GM12878 (cell line): ENCODE measurements around the gene YARS1. TPM values are rescaled to one million over a fixed set of nuclear protein-coding genes. Genes with fewer than 3 reads are reported as not detected.

Source experiments
- ATAC-seq: fragments of 200-7000 bp; cut with Tn5 transposase; 3 replicates; pipeline ENCODE4 v1.9.1; 2020; ENCODE audit warnings: mild to moderate bottlenecking, moderate library complexity
- BruUV-seq: library from RNA; stranded (reverse); fragments of 400-500 nt; replicated peaks from 2 replicates; lab custom pipeline; 2021; lab: Mats Ljungman, UMichigan
- CTCF ChIA-PET: fragments of 300-600 bp; sonication (Branson Sonifier 250); formaldehyde crosslinking; extraction: SDS; loops from one replicate; lab custom pipeline; 2021; ENCODE audit warnings: inconsistent platforms; lab: Yijun Ruan, JAX
- POLR2A ChIA-PET: fragments of 350-600 bp; formaldehyde crosslinking; extraction: SDS; loops from one replicate; lab custom pipeline; 2021; ENCODE audit warnings: inconsistent platforms; lab: Charles Lee
- RAD21 ChIA-PET: fragments of 300-600 bp; sonication (Branson Sonifier 250); formaldehyde crosslinking; loops from one replicate; lab custom pipeline; 2023; ENCODE audit warnings: antibody characterized with exemption; ENCODE audit not compliant: unreplicated experiment; lab: Charles Lee
- SMC1A ChIA-PET: fragments of 300-600 bp; sonication (Branson Sonifier 250); formaldehyde crosslinking; loops from one replicate; lab custom pipeline; 2023; ENCODE audit not compliant: unreplicated experiment, uncharacterized antibody; lab: Charles Lee
- DNase-seq: peaks from one replicate; pipeline ENCODE4 v3.0.0-alpha.2; 2011; ENCODE audit warnings: low read depth, low spot score
- FAIRE-seq: peaks from 3 replicates; lab custom pipeline; 2011; peaks lifted over from hg19 to GRCh38; lab: Jason Lieb, UNC
- H2AFZ ChIP-seq: 2 replicates; pipeline ENCODE4 v1.6.0; 2011; ENCODE audit warnings: low read depth, low read length, control low read depth; ENCODE audit not compliant: control insufficient read depth
- H3K27ac ChIP-seq: 2 replicates; pipeline ENCODE4 v1.5.1; 2011; ENCODE audit warnings: control low read depth; ENCODE audit not compliant: control insufficient read depth, insufficient read depth
- H3K27me3 ChIP-seq, 2 experiments: replicated peaks in 1 of 2; 2 replicates each; pipeline versions ENCODE4 v1.6.0 to v1.6.1; 2011; ENCODE audit warnings: low read length in 1 of 2; ENCODE audit not compliant: control insufficient read depth in 2 of 2, insufficient read depth in 2 of 2
- H3K36me3 ChIP-seq, 2 experiments: 2 replicates each; pipeline ENCODE4 v1.5.1; 2011; ENCODE audit warnings: low read length in 1 of 2; ENCODE audit not compliant: control insufficient read depth in 2 of 2, insufficient read depth in 2 of 2
- H3K4me1 ChIP-seq: 2 replicates; pipeline ENCODE4 v1.6.1; 2011; ENCODE audit warnings: mild to moderate bottlenecking, low read length, moderate library complexity, mixed read lengths; ENCODE audit not compliant: control insufficient read depth, insufficient read depth
- H3K4me2 ChIP-seq: 2 replicates; pipeline ENCODE4 v1.6.0; 2011; ENCODE audit warnings: control low read depth; ENCODE audit not compliant: control insufficient read depth, insufficient read depth
- H3K4me3 ChIP-seq: fragments of 200-600 bp; sonication (generic); 2 replicates; pipeline ENCODE4 v1.5.1; 2016
- H3K79me2 ChIP-seq: 2 replicates; pipeline ENCODE4 v1.6.0; 2011; ENCODE audit warnings: low read length; ENCODE audit not compliant: control insufficient read depth, insufficient read depth
- H3K9ac ChIP-seq: 2 replicates; pipeline ENCODE4 v1.8.0; 2011; ENCODE audit warnings: low read length, control low read depth, mixed read lengths; ENCODE audit not compliant: control insufficient read depth, insufficient read depth
- H3K9me3 ChIP-seq: replicated peaks from 3 replicates; pipeline ENCODE4 v1.5.1; 2011; ENCODE audit warnings: mild to moderate bottlenecking, low read length; ENCODE audit not compliant: control insufficient read depth, insufficient read depth
- H4K20me1 ChIP-seq: 2 replicates; pipeline ENCODE4 v1.6.0; 2011; ENCODE audit not compliant: control insufficient read depth, insufficient read depth
- ATF7 ChIP-seq: fragments of 450-650 bp; IDR thresholded peaks from 2 replicates; pipeline ENCODE4 v1.6.1; 2016; ENCODE audit warnings: low read depth, mild to moderate bottlenecking
- BCL3 ChIP-seq: IDR thresholded peaks from 2 replicates; pipeline ENCODE4 v1.6.1; 2011; ENCODE audit warnings: borderline replicate concordance, low read depth, mild to moderate bottlenecking, moderate library complexity, low read length; ENCODE audit not compliant: insufficient read depth, poor library complexity, severe bottlenecking
- CEBPB ChIP-seq, 2 experiments: fragments of 150-350 bp in 1 of 2; IDR thresholded peaks; 2 replicates each; pipeline ENCODE4 v1.6.1; 2012 to 2014; ENCODE audit warnings: low read depth in 2 of 2, low read length in 2 of 2, borderline replicate concordance in 1 of 2, inconsistent platforms in 1 of 2
- CTCF ChIP-seq, 3 experiments: IDR thresholded peaks in 2 of 3; conservative IDR thresholded peaks in 1 of 3; 2 replicates each; pipeline ENCODE4 v1.5.1; 2011; ENCODE audit warnings: low read depth in 3 of 3, low read length in 3 of 3, mild to moderate bottlenecking in 3 of 3, control low read depth in 2 of 3, moderate library complexity in 2 of 3, inconsistent platforms in 1 of 3, mixed read lengths in 1 of 3; ENCODE audit not compliant: control insufficient read depth in 2 of 3, insufficient read depth in 1 of 3; ENCODE audit errors: extremely low read depth in 1 of 3
- EP300 ChIP-seq, 2 experiments: fragments of 150-350 bp in 1 of 2; IDR thresholded peaks; 2 replicates each; pipeline ENCODE4 v1.6.1; 2011 to 2012; ENCODE audit warnings: low read depth in 2 of 2, low read length in 2 of 2, borderline replicate concordance in 1 of 2, improper control_type of control experiment in 1 of 2, inconsistent platforms in 1 of 2; ENCODE audit not compliant: control insufficient read depth in 1 of 2
- KDM1A ChIP-seq: fragments of 200-600 bp; sonication (generic); IDR thresholded peaks from 2 replicates; pipeline ENCODE4 v1.6.1; 2016; ENCODE audit warnings: borderline replicate concordance
- NFIC ChIP-seq: IDR thresholded peaks from 2 replicates; pipeline ENCODE4 v1.6.1; 2012; ENCODE audit warnings: low read depth, mild to moderate bottlenecking, inconsistent platforms, low read length, moderate library complexity
- NR2C1 ChIP-seq: fragments of 450-650 bp; IDR thresholded peaks from 2 replicates; pipeline ENCODE4 v1.6.1; 2017; ENCODE audit warnings: antibody characterized with exemption, mild to moderate bottlenecking, moderate library complexity
- RB1 ChIP-seq: fragments of 450-650 bp; formaldehyde crosslinking; IDR thresholded peaks from 2 replicates; pipeline ENCODE4 v1.6.1; 2017; ENCODE audit warnings: mild to moderate bottlenecking, borderline replicate concordance
- RELB ChIP-seq: fragments of 450-650 bp; IDR thresholded peaks from 2 replicates; pipeline ENCODE4 v1.6.1; 2017; ENCODE audit warnings: low read depth, mild to moderate bottlenecking, moderate library complexity
- SP1 ChIP-seq: IDR thresholded peaks from one replicate; pipeline ENCODE4 v1.6.1; 2011; ENCODE audit warnings: low read depth, low read length
- SRF ChIP-seq, 2 experiments: IDR thresholded peaks; 2 replicates each; pipeline ENCODE4 v1.6.1; 2011; ENCODE audit warnings: low read depth in 2 of 2, low read length in 2 of 2, mild to moderate bottlenecking in 1 of 2, moderate library complexity in 1 of 2
- STAT3 ChIP-seq: IDR thresholded peaks from 2 replicates; pipeline ENCODE4 v1.6.1; 2011; ENCODE audit warnings: low read depth, low read length, improper control_type of control experiment
- TBL1XR1 ChIP-seq: IDR thresholded peaks from 2 replicates; pipeline ENCODE4 v1.6.1; 2012; ENCODE audit warnings: low read depth, low read length, improper control_type of control experiment
- USF2 ChIP-seq: IDR thresholded peaks from 2 replicates; pipeline ENCODE4 v1.6.1; 2011; ENCODE audit warnings: low read depth, low read length, improper control_type of control experiment, borderline replicate concordance
- ZNF384 ChIP-seq: IDR thresholded peaks from 2 replicates; pipeline ENCODE4 v1.6.1; 2012; ENCODE audit warnings: low read depth, mild to moderate bottlenecking, low read length, improper control_type of control experiment, borderline replicate concordance
- WGBS: methylation state at CpG from one replicate; pipeline ENCODE4 v1.1.6; 2016; ENCODE audit warnings: low lambda C conversion rate; ENCODE audit not compliant: insufficient replicate concordance, insufficient coverage; ENCODE audit errors: missing lambda C conversion rate; 5-methylcytosine and 5-hydroxymethylcytosine counted together
- in situ Hi-C: fragments of 300-500 bp; cut with MboI; formaldehyde crosslinking; loops from 9 replicates; pipeline ENCODE4 v1.14.3; 2018; ENCODE audit warnings: mixed read lengths
- intact Hi-C: fragments of 100-400 bp; cut with micrococcal nuclease; formaldehyde crosslinking; loops from one replicate; pipeline ENCODE4 v1.14.2; 2022; ENCODE audit not compliant: unreplicated experiment
- polyA plus RNA-seq, 11 experiments: library from polyadenylated mRNA; depleted of rRNA in 4 of 11; unstranded in 6 of 11; stranded (reverse) in 5 of 11; fragments of >200 nt; fragmentation: Nextera tagmentation in 4 of 11; fragmentation: Illumina TruSeq in 1 of 11; extraction: Ambion mirVana in 4 of 11; extraction: Trizol in 1 of 11; gene quantifications; 1 replicate in 1 of 11; 2 replicates in 10 of 11; pipeline versions ENCODE4 v1.2.1 to v1.2.3, GENCODE V29; 2011 to 2016; ENCODE audit warnings: inconsistent platforms in 2 of 11, missing spikeins in 2 of 11, low read depth in 1 of 11
- total RNA-seq, 4 experiments: library from RNA; depleted of rRNA in 3 of 4; stranded (reverse); fragments of >200 nt in 3 of 4; fragmentation: Illumina TruSeq in 1 of 4; extraction: Trizol in 1 of 4; gene quantifications; 2 replicates each; pipeline versions ENCODE4 v1.2.1 to v1.2.3, GENCODE V29; 2013 to 2021

The YARS1 gene
- total and polyA plus RNA-seq, 10 of the 15 experiments (the other 5 are each of a cell fraction or from before 2014, with no cell fraction given), result 39.9 to 202 (median 136) TPM

- H3K36me3 ChIP-seq, result no peaks in the 10 kb centered on the region
- WGBS, result 11% methylated on average over 9 of the region's 9 CpGs
- ChIA-PET POLR2A (interaction anchor here (0.5 to 0.8 kb wide), 3 partner anchors 16 to 40 kb away, joined by 3 to 5 read pairs (median 4); no protein-coding TSS in a partner anchor), SMC1A (interaction anchor here (0.6 to 1.7 kb wide), 5 partner anchors 21 to 42 kb away, joined by 3 to 8 read pairs (median 3); no protein-coding TSS in a partner anchor), RAD21 (interaction anchor here (0.8 to 1.3 kb wide), 3 partner anchors 21 to 213 kb away, joined by 3 to 9 read pairs (median 3); no protein-coding TSS in a partner anchor), CTCF (interaction anchor here (0.8 to 2.6 kb wide), 6 partner anchors 9 to 39 kb away, joined by 3 to 12 read pairs (median 6); no protein-coding TSS in a partner anchor)
- H3K9ac ChIP-seq, result no peak overlapping the region
- ATAC-seq, result peak; percentile 84
- in situ Hi-C loops, result no loop called here
- BruUV-seq, result no TSS peak
- no peaks in the 10 kb centered on the region for H3K9me3 ChIP-seq
- no peak overlapping the region for H3K27ac ChIP-seq
- no peaks in the 10 kb centered on the region; a peak in 1 of 4 replicates for H3K27me3 ChIP-seq
- no peak overlapping the region for H2AFZ ChIP-seq
- intact Hi-C loops, result no loop called here
- peaks cover 7% of the 10 kb centered on the region for H3K4me1 ChIP-seq
- FAIRE-seq, result no peak
- DNase-seq, result no peak
- no peaks in the 10 kb centered on the region for H4K20me1 ChIP-seq
- H3K4me3 ChIP-seq, result no peak overlapping the region
- H3K79me2 ChIP-seq, result no peaks in the 10 kb centered on the region
- 0 out of 2 replicates have a peak overlapping the region, but pooled peaks have one; percentile 9 for H3K4me2 ChIP-seq
- TF ChIP-seq CTCF (IDR thresholded peaks at IDR 0.05 in 2 of 3, conservative IDR thresholded peaks at IDR 0.05 in 1 of 3; ENCODE audit: control insufficient read depth in 2 of 3, extremely low read depth in 1 of 3, insufficient read depth in 1 of 3, low read depth in 3 of 3, low read length in 3 of 3) (peak in 1 of 3 experiments; percentile 2; a peak in 1 of 6 replicates), CEBPB (IDR thresholded peaks at IDR 0.05; ENCODE audit: borderline replicate concordance in 1 of 2, low read depth in 2 of 2, low read length in 2 of 2) (no peak), TBL1XR1 (no peak), ATF7 (peak; percentile 23; the same call in 1 of the 2 replicates), SP1 (peak; percentile 10), BCL3 (no peak), USF2 (no peak), EP300 (IDR thresholded peaks at IDR 0.05; ENCODE audit: borderline replicate concordance in 1 of 2, control insufficient read depth in 1 of 2, low read depth in 2 of 2, low read length in 2 of 2) (0 out of 4 replicates have a peak, but pooled peaks of 1 of the 2 experiments have one; percentile 27), NFIC (no peak), RELB (no peak), RB1 (no peak), NR2C1 (no peak), SRF (IDR thresholded peaks at IDR 0.05; ENCODE audit: low read depth in 2 of 2, low read length in 2 of 2) (no peak), STAT3 (no peak), ZNF384 (no peak), KDM1A (no peak)
Observed at GRCh38 chr1:32733582-32734321, 83.4 kb downstream of the YARS1 start.
